Upper lobe of left lung (tissue), 6 donors: Measurements from ENCODE around the gene DHX29. TPM values are rescaled to one million over a fixed set of nuclear protein-coding genes. Genes with fewer than 3 reads are reported as not detected.

Experiments used
- ATAC-seq, 2 donors: fragments of 200-7000 bp; cut with Tn5 transposase; one replicate each; pipeline ENCODE4 v1.9.1; 2022; ENCODE audit warnings: mild to moderate bottlenecking in 2 of 2, moderate library complexity in 2 of 2; ENCODE audit not compliant: low FRiP score in 2 of 2
- DNase-seq, 2 donors: peaks; one replicate each; pipeline ENCODE4 v3.0.0-alpha.2; 2019 to 2020
- H3K27ac ChIP-seq, 4 donors: fragments of 200-600 bp; sonication (generic); one replicate each; pipeline ENCODE4 v1.5.1; 2016 to 2019
- H3K27me3 ChIP-seq, 4 donors: fragments of 200-600 bp; sonication (generic); one replicate each; pipeline ENCODE4 v1.5.1; 2017 to 2019
- H3K36me3 ChIP-seq, 4 donors: fragments of 200-600 bp; sonication (generic); one replicate each; pipeline ENCODE4 v1.5.1; 2016 to 2019
- H3K4me1 ChIP-seq, 4 donors: fragments of 200-600 bp; sonication (generic); one replicate each; pipeline ENCODE4 v1.5.1; 2018 to 2019
- H3K4me3 ChIP-seq, 4 donors: fragments of 200-600 bp; sonication (generic); one replicate each; pipeline ENCODE4 v1.5.1; 2017 to 2019; ENCODE audit warnings: mild to moderate bottlenecking in 2 of 4, moderate library complexity in 1 of 4
- H3K9me3 ChIP-seq, 4 donors: fragments of 200-600 bp; sonication (generic); one replicate each; pipeline ENCODE4 v1.5.1; 2018 to 2019
- CTCF ChIP-seq, 6 experiments: fragments of 450-650 bp in 4 of 6; fragments of 200-600 bp in 2 of 6; sonication (generic) in 2 of 6; IDR thresholded peaks; one replicate each; pipeline ENCODE4 v1.5.1; 2016 to 2019; ENCODE audit warnings: antibody characterized with exemption in 6 of 6
- EP300 ChIP-seq, 4 donors: sonication (generic); formaldehyde crosslinking; IDR thresholded peaks; one replicate each; pipeline ENCODE4 v1.5.1; 2017; ENCODE audit warnings: antibody characterized with exemption in 4 of 4, control low read depth in 2 of 4
- POLR2A ChIP-seq, 4 donors: fragments of 450-650 bp; IDR thresholded peaks; one replicate each; pipeline ENCODE4 v1.5.1; 2016 to 2017; ENCODE audit warnings: antibody characterized with exemption in 4 of 4, mild to moderate bottlenecking in 2 of 4
- POLR2AphosphoS5 ChIP-seq, 2 donors: sonication (generic); formaldehyde crosslinking; IDR thresholded peaks; one replicate each; pipeline ENCODE4 v1.5.1; 2017; ENCODE audit warnings: antibody characterized with exemption in 2 of 2
- WGBS, 2 donors: methylation state at CpG; one replicate each; pipeline ENCODE4 v1.1.5; 2017 to 2018; 5-methylcytosine and 5-hydroxymethylcytosine counted together
- total RNA-seq, 6 donors: library from RNA; depleted of rRNA in 4 of 6; stranded (reverse); fragments of >200 nt in 4 of 6; gene quantifications; one replicate each; pipeline versions ENCODE4 v1.1.0 to v1.2.1, GENCODE V29; 2016 to 2021
- donor health status: DM: no; HTN: no; CAD: no; lungs with moderate emphysema.
- donor health status: DM: no; HTN: yes; CAD: no; lungs with severe emphysema.

The DHX29 gene
- total RNA-seq, 6 donors from 2014 or later: 19.5 to 36.7 (median 24.1) TPM

- TF ChIP-seq EP300 (IDR thresholded peaks at IDR 0.05): no peak
- no peak for TF ChIP-seq CTCF (IDR thresholded peaks at IDR 0.05)
- Histone ChIP-seq H3K4me1 (no peaks in the 10 kb centered on the region), H3K4me3 (no peak overlapping the region), H3K36me3 (no peaks in the 10 kb centered on the region), H3K27ac (no peak overlapping the region), H3K27me3 (no peaks in the 10 kb centered on the region), H3K9me3 (no peaks in the 10 kb centered on the region)
- no peak for DNase-seq
- WGBS, 2 donors: 59 to 64% methylated on average over 4 of the region's 4 CpGs
- ATAC-seq: peak in 1 of 2 donors; percentile 43
These were observed 65.7 kb downstream of the DHX29 start for GRCh38 chr5:55241746-55242145.

GRCh38 chr5:55236800-55237199 is 70.7 kb downstream of the DHX29 start:
- Histone ChIP-seq H3K9me3 (no peaks in the 10 kb centered on the region), H3K27me3 (peaks cover 0 to 34% (median 20%) of the 10 kb centered on the region in 4 donors), H3K4me1 (peaks cover 27 to 29% (median 28%) of the 10 kb centered on the region in 4 donors), H3K36me3 (no peaks in the 10 kb centered on the region), H3K4me3 (no peak overlapping the region), H3K27ac (no peak overlapping the region)
- no peak for TF ChIP-seq EP300 (IDR thresholded peaks at IDR 0.05)
- no peak for TF ChIP-seq POLR2AphosphoS5 (IDR thresholded peaks at IDR 0.05)
- TF ChIP-seq POLR2A (IDR thresholded peaks at IDR 0.05): no peak
- TF ChIP-seq CTCF (IDR thresholded peaks at IDR 0.05): no peak
- 79 to 85% methylated on average over 10 of the region's 10 CpGs for WGBS, 2 donors
- no peak for ATAC-seq
- peak in 1 of 2 donors; percentile 32 for DNase-seq

- TF ChIP-seq CTCF (IDR thresholded peaks at IDR 0.05) (no peak), POLR2AphosphoS5 (IDR thresholded peaks at IDR 0.05) (no peak), EP300 (IDR thresholded peaks at IDR 0.05) (no peak), POLR2A (IDR thresholded peaks at IDR 0.05) (no peak)
- no peaks in the 10 kb centered on the region for H3K36me3 ChIP-seq
- DNase-seq (no peak), ATAC-seq (peak in 1 of 2 donors; percentile 31)
- H3K4me3 ChIP-seq: peak overlapping the region; percentile 27 to 56 (median 48)
- WGBS, 2 donors: 5 to 13% methylated on average over 25 to 31 of the region's 31 CpGs
- no peaks in the 10 kb centered on the region for H3K9me3 ChIP-seq
- H3K27ac ChIP-seq: no peak overlapping the region
- H3K27me3 ChIP-seq: peaks cover 0 to 54% (median 38%) of the 10 kb centered on the region in 4 donors
- peaks cover 34 to 38% (median 36%) of the 10 kb centered on the region in 4 donors for H3K4me1 ChIP-seq
These were observed 73.3 kb downstream of the DHX29 start for GRCh38 chr5:55234121-55234700.

GRCh38 chr5:55232985-55233928 is 74.2 kb downstream of the DHX29 start, which contains the start of gene CCNO:
Gene CCNO (minus strand): TSS chr5:55233608. CDS start chr5:55233523, 85 bp downstream.
- Histone ChIP-seq H3K27ac (peak within 1 kb of the TSS in 2 of 4 donors; percentile 12 to 18), H3K9me3 (no peaks in the 10 kb centered on the region), H3K4me3 (peak within 1 kb of the TSS; percentile 27 to 56 (median 48)), H3K36me3 (no peaks in the 10 kb centered on the region), H3K27me3 (peaks cover 0 to 63% (median 43%) of the 10 kb centered on the region in 4 donors), H3K4me1 (peaks cover 34 to 38% (median 36%) of the 10 kb centered on the region in 4 donors)
- peak; percentile 72 to 91 for DNase-seq
- TF ChIP-seq EP300 (IDR thresholded peaks at IDR 0.05) (no peak), POLR2A (IDR thresholded peaks at IDR 0.05) (no peak), POLR2AphosphoS5 (IDR thresholded peaks at IDR 0.05) (peak in 1 of 2 donors; percentile 11), CTCF (IDR thresholded peaks at IDR 0.05) (peak in 1 of 6 experiments; percentile 10)
- WGBS, 2 donors: 0 to 1% methylated on average over 17 to 40 of the region's 106 CpGs
- ATAC-seq: peak; percentile 72 to 91
